Mesendoderm (in vitro differentiated cells): ENCODE measurements around the gene PPARG. TPM values are rescaled to one million over a fixed set of nuclear protein-coding genes. Genes with fewer than 3 reads are reported as not detected.
A peak's percentile ranks its signal among the peaks of the same experiment; 100 is the strongest.

Experiments used
- DNase-seq: peaks from one replicate; pipeline ENCODE4 v3.0.0; 2013
- H2AK5ac ChIP-seq: 2 replicates; pipeline ENCODE4 v1.6.1; 2013; ENCODE audit warnings: low read length, inconsistent platforms
- H2BK120ac ChIP-seq: 2 replicates; pipeline ENCODE4 v1.6.1; 2013; ENCODE audit warnings: low read depth, mild to moderate bottlenecking, low read length, moderate library complexity, mixed read lengths
- H2BK15ac ChIP-seq: replicated peaks from 2 replicates; pipeline ENCODE4 v1.6.1; 2013; ENCODE audit warnings: low read depth, mild to moderate bottlenecking, moderate library complexity
- H2BK5ac ChIP-seq: 2 replicates; pipeline ENCODE4 v1.6.1; 2013; ENCODE audit warnings: low read length, inconsistent platforms
- H3K18ac ChIP-seq: 2 replicates; pipeline ENCODE4 v1.6.1; 2013; ENCODE audit warnings: mild to moderate bottlenecking, low read length, mixed read lengths
- H3K23ac ChIP-seq: one replicate; pipeline ENCODE4 v1.6.1; 2013; ENCODE audit warnings: low read length
- H3K27ac ChIP-seq: 2 replicates; pipeline ENCODE4 v1.5.1; 2013; ENCODE audit warnings: low read depth, mild to moderate bottlenecking, inconsistent platforms, low read length, moderate library complexity
- H3K27me3 ChIP-seq: 2 replicates; pipeline ENCODE4 v1.6.1; 2013; ENCODE audit warnings: low read length, control low read depth, mild to moderate bottlenecking, inconsistent platforms; ENCODE audit not compliant: insufficient read depth, poor library complexity
- H3K36me3 ChIP-seq: 2 replicates; pipeline ENCODE4 v1.6.1; 2013; ENCODE audit warnings: low read length, inconsistent platforms; ENCODE audit not compliant: control insufficient read depth, insufficient read depth
- H3K4ac ChIP-seq: one replicate; pipeline ENCODE4 v1.6.1; 2013; ENCODE audit warnings: low read depth, mild to moderate bottlenecking, low read length, moderate library complexity
- H3K4me1 ChIP-seq: 2 replicates; pipeline ENCODE4 v1.6.1; 2013; ENCODE audit warnings: low read depth, low read length, inconsistent platforms; ENCODE audit not compliant: control insufficient read depth
- H3K4me2 ChIP-seq: 2 replicates; pipeline ENCODE4 v1.6.1; 2013; ENCODE audit warnings: low read length
- H3K4me3 ChIP-seq: 2 replicates; pipeline ENCODE4 v1.5.1; 2013; ENCODE audit warnings: mild to moderate bottlenecking, low read length
- H3K56ac ChIP-seq: one replicate; pipeline ENCODE4 v1.6.1; 2013; ENCODE audit warnings: low read length
- H3K79me1 ChIP-seq: 2 replicates; pipeline ENCODE4 v1.6.1; 2013; ENCODE audit warnings: low read length, inconsistent platforms
- H3K79me2 ChIP-seq: 2 replicates; pipeline ENCODE4 v1.6.1; 2013; ENCODE audit warnings: mild to moderate bottlenecking, low read length; ENCODE audit not compliant: control insufficient read depth, insufficient read depth
- H3K9ac ChIP-seq: 2 replicates; pipeline ENCODE4 v1.6.1; 2013; ENCODE audit warnings: low read length, inconsistent platforms
- H4K5ac ChIP-seq: one replicate; pipeline ENCODE4 v1.6.1; 2013; ENCODE audit warnings: low read length
- H4K8ac ChIP-seq: one replicate; pipeline ENCODE4 v1.6.1; 2013; ENCODE audit warnings: low read depth, mild to moderate bottlenecking, control low read depth, low read length, moderate library complexity
- WGBS: extraction: QIAGEN DNeasy Blood & Tissue Kit; methylation state at CpG from one replicate; pipeline ENCODE4 v1.1.7; 2013; ENCODE audit warnings: low lambda C conversion rate, missing lambda C conversion rate; ENCODE audit not compliant: insufficient coverage; ENCODE audit errors: extremely low coverage; 5-methylcytosine and 5-hydroxymethylcytosine counted together
- polyA plus RNA-seq, 2 experiments: library from polyadenylated mRNA; stranded (reverse); fragments of 200-250 nt; gene quantifications; one replicate each; pipeline ENCODE4 v1.2.3, GENCODE V29; 2013

Gene PPARG
- polyA plus RNA-seq (2013, experiment 1 of 2), result 0.08 TPM
- polyA plus RNA-seq (2013, experiment 2 of 2), result 0.10 TPM

- Histone ChIP-seq H3K27me3 (peaks cover 18% of the 10 kb centered on the region), H2BK120ac (no peak within 1 kb of the TSS), H3K4me1 (no peaks in the 10 kb centered on the region), H3K18ac (peak within 1 kb of the TSS; percentile 61), H3K56ac (peak within 1 kb of the TSS; percentile 64), H3K23ac (no peak within 1 kb of the TSS), H3K4me3 (peak within 1 kb of the TSS; percentile 28), H2BK5ac (no peak within 1 kb of the TSS), H3K4me2 (peak within 1 kb of the TSS; percentile 92), H2AK5ac (no peak within 1 kb of the TSS), H3K27ac (no peak within 1 kb of the TSS), H3K79me1 (no peaks in the 10 kb centered on the region), H3K4ac (no peak within 1 kb of the TSS), H2BK15ac (no peak within 1 kb of the TSS), H3K36me3 (no peaks in the 10 kb centered on the region), H3K79me2 (no peaks in the 10 kb centered on the region), H4K8ac (no peak within 1 kb of the TSS), H3K9ac (peak within 1 kb of the TSS; percentile 48), H4K5ac (no peak within 1 kb of the TSS)
- DNase-seq, result peak; percentile 67
- no CpG with 5 or more reads among the region's 87 CpGs for WGBS
Measured at GRCh38 chr3:12288182-12289129, at the start of gene PPARG. TSS of gene PPARG (plus strand) at chr3:12289070. CDS start at chr3:12379712, 90,642 bp downstream.

- Histone ChIP-seq H3K4me2 (no peak overlapping the region), H3K79me2 (no peaks in the 10 kb centered on the region), H3K36me3 (no peaks in the 10 kb centered on the region), H3K18ac (no peak overlapping the region), H3K9ac (no peak overlapping the region), H3K79me1 (no peaks in the 10 kb centered on the region), H4K8ac (no peak overlapping the region), H3K4me1 (no peaks in the 10 kb centered on the region), H3K27me3 (no peaks in the 10 kb centered on the region), H2BK15ac (no peak overlapping the region), H2BK5ac (no peak overlapping the region), H3K27ac (no peak overlapping the region), H4K5ac (no peak overlapping the region), H3K4me3 (no peak overlapping the region), H3K4ac (no peak overlapping the region), H2BK120ac (no peak overlapping the region), H2AK5ac (no peak overlapping the region), H3K56ac (no peak overlapping the region), H3K23ac (no peak overlapping the region)
- WGBS, result no CpG with 5 or more reads among the region's 5 CpGs
- no peak for DNase-seq
Measured at GRCh38 chr3:12239301-12239700, 49.6 kb upstream of the PPARG start.

GRCh38 chr3:12242772-12243171 lies 46.1 kb upstream of the PPARG start:
- Histone ChIP-seq H2BK5ac (no peak overlapping the region), H2BK15ac (no peak overlapping the region), H3K56ac (no peak overlapping the region), H3K4me3 (no peak overlapping the region), H3K4me1 (no peaks in the 10 kb centered on the region), H3K36me3 (no peaks in the 10 kb centered on the region), H3K4ac (no peak overlapping the region), H3K27ac (no peak overlapping the region), H3K79me2 (no peaks in the 10 kb centered on the region), H4K8ac (no peak overlapping the region), H3K27me3 (no peaks in the 10 kb centered on the region), H3K9ac (no peak overlapping the region), H3K79me1 (no peaks in the 10 kb centered on the region), H2AK5ac (no peak overlapping the region), H3K4me2 (no peak overlapping the region), H4K5ac (no peak overlapping the region), H3K23ac (no peak overlapping the region), H3K18ac (no peak overlapping the region), H2BK120ac (no peak overlapping the region)
- DNase-seq, result no peak
- 100% methylated on average over 1 of the region's 2 CpGs for WGBS

GRCh38 chr3:12246497-12247163 lies 42.2 kb upstream of the PPARG start:
- no peak overlapping the region for H3K9ac ChIP-seq
- H2BK5ac ChIP-seq, result no peak overlapping the region
- H3K27ac ChIP-seq, result no peak overlapping the region
- no peak overlapping the region for H2BK120ac ChIP-seq
- no peaks in the 10 kb centered on the region for H3K36me3 ChIP-seq
- DNase-seq, result no peak
- no peak overlapping the region for H3K56ac ChIP-seq
- no peak overlapping the region for H2AK5ac ChIP-seq
- H3K4me3 ChIP-seq, result no peak overlapping the region
- H4K5ac ChIP-seq, result no peak overlapping the region
- no peaks in the 10 kb centered on the region for H3K4me1 ChIP-seq
- no peaks in the 10 kb centered on the region for H3K27me3 ChIP-seq
- H3K4me2 ChIP-seq, result no peak overlapping the region
- no peak overlapping the region for H4K8ac ChIP-seq
- no peaks in the 10 kb centered on the region for H3K79me1 ChIP-seq
- no CpG with 5 or more reads among the region's 6 CpGs for WGBS
- H2BK15ac ChIP-seq, result no peak overlapping the region
- no peak overlapping the region for H3K18ac ChIP-seq
- H3K79me2 ChIP-seq, result no peaks in the 10 kb centered on the region
- no peak overlapping the region for H3K23ac ChIP-seq
- H3K4ac ChIP-seq, result no peak overlapping the region

DNA sequence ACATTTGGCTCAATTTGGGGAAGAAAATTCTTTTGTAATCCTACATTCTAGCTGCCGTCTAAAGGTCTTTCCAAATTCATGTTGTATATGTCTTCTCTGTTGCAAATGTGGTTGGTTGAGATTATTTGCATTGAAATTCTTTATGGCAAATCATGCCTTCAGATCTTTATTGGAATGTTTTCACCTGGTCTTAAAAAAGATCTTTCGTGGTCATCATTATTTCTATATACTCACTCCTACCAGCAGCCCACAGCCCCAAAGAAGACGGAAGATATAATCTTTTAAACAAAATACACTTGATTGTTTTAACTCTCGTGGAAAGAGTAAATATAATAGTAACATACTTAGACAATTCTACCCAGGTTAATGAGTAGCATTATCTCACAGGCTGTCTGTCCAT lies 41.5 kb upstream of the PPARG start:
- Histone ChIP-seq H3K23ac (no peak overlapping the region), H2AK5ac (no peak overlapping the region), H3K4me2 (no peak overlapping the region), H3K27me3 (no peaks in the 10 kb centered on the region), H2BK120ac (no peak overlapping the region), H2BK15ac (no peak overlapping the region), H3K56ac (no peak overlapping the region), H3K4me1 (no peaks in the 10 kb centered on the region), H3K18ac (no peak overlapping the region), H2BK5ac (no peak overlapping the region), H3K4ac (no peak overlapping the region), H3K4me3 (no peak overlapping the region), H4K8ac (no peak overlapping the region), H3K9ac (no peak overlapping the region), H4K5ac (no peak overlapping the region), H3K79me1 (no peaks in the 10 kb centered on the region), H3K79me2 (no peaks in the 10 kb centered on the region), H3K27ac (no peak overlapping the region), H3K36me3 (no peaks in the 10 kb centered on the region)
- no peak for DNase-seq
- no CpG with 5 or more reads among the region's 4 CpGs for WGBS
